ENCODE data around the gene SEZ6L2.
"Not testable (repeated sequence)": the region's sequence is repeated elsewhere in the genome, so short reads cannot be mapped to it uniquely, and the experiment has no call there.

SEZ6L2 gene

DNA sequence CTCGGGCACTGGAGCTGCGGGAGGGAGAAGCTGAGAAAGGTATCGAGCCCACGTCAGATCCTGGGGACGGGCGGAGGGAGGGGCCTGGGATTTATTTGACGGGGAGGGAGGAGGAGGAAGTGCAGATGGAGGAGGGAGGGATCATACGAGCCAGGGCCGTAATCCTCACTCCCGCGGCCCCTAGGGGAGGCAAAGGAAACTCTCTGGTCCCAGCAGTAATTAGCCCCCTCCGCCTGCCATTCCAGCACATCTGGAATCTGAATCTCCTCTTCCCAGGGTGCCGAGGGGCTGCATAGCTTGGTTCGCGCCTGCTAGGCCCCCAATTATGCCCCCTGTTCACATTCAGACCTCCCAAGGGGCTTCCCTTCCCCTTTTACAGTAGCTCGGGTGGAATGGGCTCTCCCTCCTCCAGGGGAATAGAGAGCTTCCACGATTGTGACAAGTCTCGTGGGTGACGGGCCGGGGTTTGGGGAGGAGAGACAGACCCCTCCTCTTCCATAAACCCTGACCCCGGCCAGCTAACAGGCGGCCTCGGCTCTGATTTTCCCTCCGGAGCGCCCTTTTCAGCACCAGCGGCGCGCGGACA is at the start of gene SEZ6L2:
TSS of gene SEZ6L2 (minus strand) at position 35 of the 586 bp plus-strand sequence. CDS start 531 bp downstream, outside the sequence.
- H3K27ac Mint-ChIP-seq (ENCODE audit: low read depth), result no peak within 1 kb of the TSS
- peak within 1 kb of the TSS; percentile 63 for H3K4me3 Mint-ChIP-seq
- peaks cover 19% of the 10 kb centered on the region for H3K4me1 Mint-ChIP-seq
- H3K36me3 Mint-ChIP-seq (ENCODE audit: insufficient read depth), result no peaks in the 10 kb centered on the region
- peaks cover 47% of the 10 kb centered on the region for H3K27me3 Mint-ChIP-seq
- H3K9me3 Mint-ChIP-seq, result no peaks in the 10 kb centered on the region
- ATAC-seq (replicated peaks; ENCODE audit: extremely low read depth, poor library complexity, severe bottlenecking) (no peak), DNase-seq (ENCODE audit: low spot score in 2 of 2) (no peak)

GRCh38 chr16:29947897-29948296 is 48.5 kb upstream of the SEZ6L2 start:
- Mint-ChIP-seq H3K27me3 (peaks cover 13% of the 10 kb centered on the region), H3K36me3 (ENCODE audit: insufficient read depth) (no peaks in the 10 kb centered on the region), H3K4me3 (no peak overlapping the region), H3K27ac (ENCODE audit: low read depth) (no peak overlapping the region), H3K4me1 (no peaks in the 10 kb centered on the region), H3K9me3 (no peaks in the 10 kb centered on the region)
- no peak for DNase-seq (ENCODE audit: low spot score in 2 of 2)
- ATAC-seq (replicated peaks; ENCODE audit: extremely low read depth, poor library complexity, severe bottlenecking), result no peak

DNA sequence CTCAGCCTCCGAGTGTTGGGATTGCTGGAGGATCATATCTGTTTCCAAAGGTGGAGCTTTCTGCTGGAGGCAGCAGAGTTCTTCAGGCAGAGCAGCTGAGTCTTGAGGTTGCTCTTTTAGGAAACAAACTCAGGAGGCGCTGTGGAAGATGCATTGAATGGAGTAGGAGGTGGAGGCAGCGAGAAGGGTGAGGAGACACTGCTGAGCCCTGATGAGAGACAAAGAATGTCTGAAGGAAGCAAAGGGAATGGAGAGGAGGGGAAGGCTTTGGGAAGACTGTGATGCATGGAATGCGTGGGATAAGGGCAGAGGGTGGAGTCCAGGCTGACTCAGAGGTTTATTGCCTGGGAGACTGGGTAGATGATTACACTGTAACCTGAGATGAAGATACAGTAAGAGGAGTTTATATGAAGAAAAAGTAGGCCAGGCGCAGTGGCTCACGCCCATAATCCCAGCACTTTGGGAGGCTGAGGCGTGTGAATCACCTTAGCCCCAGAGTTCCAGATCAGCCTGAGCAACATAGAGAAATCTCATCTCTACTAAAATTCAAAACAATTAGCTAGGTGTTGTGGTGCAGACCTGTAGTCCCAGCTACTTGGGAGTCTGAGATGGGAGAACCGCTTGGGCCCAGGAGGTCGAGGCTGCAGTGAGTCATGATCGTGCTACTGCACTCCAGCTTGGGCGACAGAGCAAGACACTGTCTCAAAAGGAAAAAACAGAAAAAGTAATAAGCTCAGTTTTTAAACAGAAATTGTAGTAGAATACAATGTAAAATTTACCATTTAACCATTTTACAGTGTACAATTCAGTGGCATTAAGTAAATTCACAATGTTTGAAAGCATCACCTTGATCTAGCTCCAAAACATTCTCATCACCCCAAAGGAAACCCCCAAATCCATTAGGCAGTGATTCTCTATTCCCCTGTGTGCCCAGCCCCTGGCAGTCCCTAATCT is 44.8 kb upstream of the SEZ6L2 start:
- Mint-ChIP-seq H3K36me3 (ENCODE audit: insufficient read depth) (no peaks in the 10 kb centered on the region), H3K4me1 (no peaks in the 10 kb centered on the region), H3K4me3 (no peak overlapping the region), H3K9me3 (no peaks in the 10 kb centered on the region), H3K27ac (ENCODE audit: low read depth) (no peak overlapping the region), H3K27me3 (peaks cover 24% of the 10 kb centered on the region)
- no peak for ATAC-seq (replicated peaks; ENCODE audit: extremely low read depth, poor library complexity, severe bottlenecking)
- no peak for DNase-seq (ENCODE audit: low spot score in 2 of 2)

- Mint-ChIP-seq H3K9me3 (no peaks in the 10 kb centered on the region), H3K27ac (ENCODE audit: low read depth) (no peak overlapping the region), H3K36me3 (ENCODE audit: insufficient read depth) (no peaks in the 10 kb centered on the region), H3K4me3 (no peak overlapping the region), H3K27me3 (peaks cover 44% of the 10 kb centered on the region), H3K4me1 (no peaks in the 10 kb centered on the region)
- no peak for DNase-seq (ENCODE audit: low spot score in 2 of 2)
- no peak for ATAC-seq (replicated peaks; ENCODE audit: extremely low read depth, poor library complexity, severe bottlenecking)
Measured at GRCh38 chr16:29940656-29941055, 41.3 kb upstream of the SEZ6L2 start.

GRCh38 chr16:29931750-29932149 is 32.4 kb upstream of the SEZ6L2 start:
- not testable (repeated sequence) for H3K9me3 Mint-ChIP-seq; H3K4me3 Mint-ChIP-seq; H3K27ac Mint-ChIP-seq (ENCODE audit: low read depth); H3K36me3 Mint-ChIP-seq (ENCODE audit: insufficient read depth); DNase-seq (ENCODE audit: low spot score in 2 of 2); ATAC-seq (replicated peaks; ENCODE audit: extremely low read depth, poor library complexity, severe bottlenecking)
- Mint-ChIP-seq H3K27me3 (peaks cover 18% of the 10 kb centered on the region), H3K4me1 (peaks cover 11% of the 10 kb centered on the region)

DNA sequence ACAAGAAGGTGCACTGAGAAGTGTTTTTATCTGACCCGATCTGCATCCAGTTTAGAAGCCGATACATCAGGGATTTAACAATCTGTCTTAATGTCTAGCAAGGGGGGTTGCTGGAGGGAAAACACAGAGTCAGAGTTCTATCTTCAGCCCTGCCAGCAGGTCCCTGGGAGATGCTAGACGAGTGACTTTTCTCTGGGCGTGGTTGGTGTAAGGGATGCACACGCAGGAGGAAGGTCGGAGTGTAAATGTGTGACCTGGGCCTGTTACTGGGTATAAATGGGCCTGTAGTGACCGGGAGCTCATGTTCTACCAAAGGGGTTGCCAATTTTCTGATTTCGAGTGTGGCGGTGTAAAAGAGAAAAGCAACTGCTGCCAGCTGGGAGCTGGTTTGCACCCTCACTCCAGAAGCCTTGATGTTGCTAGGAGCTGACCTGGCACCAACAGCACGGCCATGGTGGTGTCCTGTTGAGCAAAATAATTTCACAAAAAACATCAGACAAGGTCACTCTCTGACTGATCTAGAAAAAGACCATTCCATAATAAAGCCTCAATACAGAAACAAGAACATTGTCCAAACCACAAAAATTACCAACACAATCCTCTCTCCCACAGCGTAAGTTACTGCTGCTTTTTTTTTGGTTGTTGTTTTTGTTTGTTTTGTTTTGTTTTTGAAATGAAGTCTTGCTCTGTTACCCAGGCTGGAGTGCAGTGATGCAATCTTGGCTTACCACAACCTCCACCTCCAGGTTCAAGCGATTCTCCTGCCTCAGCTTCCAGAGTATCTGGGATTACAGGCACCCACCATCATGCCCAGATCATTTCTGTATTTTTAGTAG is 27.9 kb upstream of the SEZ6L2 start:
- peaks cover 43% of the 10 kb centered on the region for H3K4me1 Mint-ChIP-seq
- no peaks in the 10 kb centered on the region for H3K9me3 Mint-ChIP-seq
- peak overlapping the region; percentile 91 for H3K4me3 Mint-ChIP-seq
- no peaks in the 10 kb centered on the region for H3K27me3 Mint-ChIP-seq
- peaks cover 4% of the 10 kb centered on the region for H3K36me3 Mint-ChIP-seq (ENCODE audit: insufficient read depth)
- no peak for DNase-seq (ENCODE audit: low spot score in 2 of 2)
- H3K27ac Mint-ChIP-seq (ENCODE audit: low read depth), result peak overlapping the region; percentile 93
- no peak for ATAC-seq (replicated peaks; ENCODE audit: extremely low read depth, poor library complexity, severe bottlenecking)

DNA sequence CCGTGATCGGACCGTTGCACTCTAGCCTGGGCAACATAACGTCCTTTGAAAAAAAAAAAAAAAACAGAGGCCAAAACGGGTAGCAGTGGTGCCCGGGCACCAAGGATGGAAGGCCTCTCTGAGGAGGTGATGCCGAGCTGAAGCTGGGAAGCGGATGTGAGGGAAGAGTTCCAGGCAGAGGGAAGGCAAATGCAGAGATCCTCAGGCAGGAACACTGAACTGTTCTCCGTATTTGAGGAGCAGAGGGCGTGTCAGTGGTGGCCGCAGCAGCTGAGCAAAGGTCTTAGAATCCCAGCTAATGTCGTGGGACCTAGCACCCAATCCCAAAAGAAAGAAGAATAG is 27.3 kb upstream of the SEZ6L2 start:
- H3K4me3 Mint-ChIP-seq, result peak overlapping the region; percentile 91
- H3K36me3 Mint-ChIP-seq (ENCODE audit: insufficient read depth), result peaks cover 4% of the 10 kb centered on the region
- no peak for DNase-seq (ENCODE audit: low spot score in 2 of 2)
- H3K27me3 Mint-ChIP-seq, result no peaks in the 10 kb centered on the region
- ATAC-seq (replicated peaks; ENCODE audit: extremely low read depth, poor library complexity, severe bottlenecking), result peak; percentile 10
- H3K4me1 Mint-ChIP-seq, result peaks cover 43% of the 10 kb centered on the region
- peak overlapping the region; percentile 93 for H3K27ac Mint-ChIP-seq (ENCODE audit: low read depth)
- no peaks in the 10 kb centered on the region for H3K9me3 Mint-ChIP-seq

DNA sequence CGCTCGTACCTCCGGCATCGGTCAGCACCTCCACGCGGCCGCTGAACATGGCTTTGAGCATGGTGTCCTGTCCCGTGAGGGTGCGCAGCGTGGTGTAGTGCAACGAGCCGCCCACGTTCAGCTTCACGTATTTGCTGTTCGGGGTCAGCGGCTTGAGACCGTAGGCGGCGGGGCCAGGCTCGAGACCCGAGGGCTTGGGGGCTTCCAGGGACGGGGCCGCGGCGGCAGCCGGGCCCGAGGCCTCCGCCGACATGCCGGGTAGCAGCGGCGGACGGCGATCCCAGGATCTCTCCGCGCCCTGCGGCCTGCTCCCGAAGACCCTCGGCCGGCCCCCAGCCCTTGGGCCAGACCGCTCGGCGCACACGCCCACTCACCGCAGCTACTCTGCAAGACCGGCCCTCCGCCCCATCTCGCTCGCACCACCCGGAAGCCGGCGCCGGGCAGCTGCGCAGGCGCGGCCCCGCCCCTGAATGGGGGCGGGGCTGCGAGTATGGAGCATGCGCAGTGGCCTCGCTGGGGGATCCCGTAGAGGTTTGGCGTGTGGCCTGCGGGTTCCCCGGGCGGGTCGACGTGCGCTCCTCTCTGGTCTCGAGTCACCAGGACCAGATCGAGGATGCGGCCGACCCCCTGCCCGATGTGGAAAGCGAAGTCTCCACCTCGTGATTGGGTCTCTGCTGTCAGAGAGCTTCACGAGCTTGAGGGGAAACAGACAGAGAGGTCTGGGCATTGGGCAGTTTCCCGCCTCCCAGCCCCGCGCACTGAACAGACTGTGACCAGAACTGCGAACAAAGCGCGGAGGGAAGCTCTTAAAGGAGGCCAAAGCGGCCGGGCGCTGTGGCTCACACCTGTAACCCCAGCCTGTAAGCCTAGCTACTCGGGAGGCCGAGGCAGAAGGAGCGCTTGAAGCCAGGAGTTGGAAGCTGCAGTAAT is 26.7 kb upstream of the SEZ6L2 start, which contains the start of gene KCTD13:
TSS of gene KCTD13 (minus strand) at position 446 of the 930 bp plus-strand sequence. CDS start at position 253, 193 bp downstream.
- DNase-seq (ENCODE audit: low spot score in 2 of 2), result peak; percentile 88 to 93
- Mint-ChIP-seq H3K27me3 (no peaks in the 10 kb centered on the region), H3K27ac (ENCODE audit: low read depth) (peak within 1 kb of the TSS; percentile 93), H3K36me3 (ENCODE audit: insufficient read depth) (peaks cover 10% of the 10 kb centered on the region), H3K9me3 (no peaks in the 10 kb centered on the region), H3K4me1 (peaks cover 47% of the 10 kb centered on the region), H3K4me3 (peak within 1 kb of the TSS; percentile 91)
- ATAC-seq (replicated peaks; ENCODE audit: extremely low read depth, poor library complexity, severe bottlenecking), result peak; percentile 79

DNA sequence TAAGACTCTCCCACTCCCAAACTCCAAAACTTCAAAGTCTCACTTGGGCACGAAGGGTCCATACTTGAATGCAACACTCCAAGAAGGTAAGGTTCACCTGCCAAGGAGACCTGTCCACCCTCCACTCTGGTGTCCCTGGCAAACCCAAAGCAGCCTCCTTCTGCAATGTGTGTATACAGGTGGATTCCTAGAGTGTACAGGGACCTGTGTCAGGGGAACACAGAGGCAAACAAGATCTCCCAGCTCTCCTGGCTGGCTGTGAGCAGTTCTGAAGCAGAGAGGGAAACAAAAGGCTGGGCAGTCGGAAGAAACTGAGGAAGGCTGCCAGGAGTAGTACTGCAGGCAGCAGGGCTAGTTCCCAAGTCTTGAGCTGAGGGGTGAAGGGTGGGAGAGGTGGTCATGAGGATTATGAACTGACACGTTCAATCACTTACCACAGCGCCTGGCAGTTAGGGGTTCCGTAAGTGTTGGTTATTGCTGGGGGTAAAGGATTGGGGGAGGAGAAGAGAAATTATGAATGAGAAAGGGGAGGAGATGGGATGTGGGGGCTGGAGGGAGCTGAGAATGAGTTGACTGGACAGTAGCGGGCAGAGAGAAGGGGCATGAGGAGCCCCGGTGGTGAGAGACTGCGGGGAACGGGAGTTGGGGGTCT is 25.9 kb upstream of the SEZ6L2 start:
- no peaks in the 10 kb centered on the region for H3K9me3 Mint-ChIP-seq
- peaks cover 13% of the 10 kb centered on the region for H3K36me3 Mint-ChIP-seq (ENCODE audit: insufficient read depth)
- peak overlapping the region; percentile 91 for H3K4me3 Mint-ChIP-seq
- DNase-seq (ENCODE audit: low spot score in 2 of 2) (no peak), ATAC-seq (replicated peaks; ENCODE audit: extremely low read depth, poor library complexity, severe bottlenecking) (no peak)
- peak overlapping the region; percentile 93 for H3K27ac Mint-ChIP-seq (ENCODE audit: low read depth)
- peaks cover 55% of the 10 kb centered on the region for H3K4me1 Mint-ChIP-seq
- H3K27me3 Mint-ChIP-seq, result no peaks in the 10 kb centered on the region

DNA sequence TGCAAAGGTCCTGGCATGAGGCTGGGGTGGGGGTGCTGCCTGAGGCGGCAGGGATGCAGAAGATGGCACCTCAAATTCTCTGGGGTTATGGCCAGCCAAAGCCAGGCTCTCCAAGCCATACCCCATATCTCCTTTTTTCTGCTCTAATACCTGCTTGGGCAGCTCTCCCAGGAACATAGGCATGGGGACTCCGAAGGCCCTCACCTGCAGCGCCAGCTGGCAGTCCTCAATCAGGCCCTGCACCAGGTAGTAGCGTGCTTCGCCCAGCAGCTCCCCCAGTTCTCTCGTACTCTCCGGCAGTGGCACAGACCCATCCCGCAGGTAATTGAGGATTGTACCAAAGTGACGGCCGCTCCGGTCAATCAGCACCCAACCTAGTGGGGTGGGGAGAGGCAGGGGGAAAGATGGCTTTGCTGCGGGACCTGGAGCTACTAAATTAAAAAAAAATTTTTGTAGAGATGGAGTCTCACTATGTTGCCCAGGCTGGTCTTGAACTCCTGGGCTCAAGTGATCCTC is 23.7 kb upstream of the SEZ6L2 start:
- DNase-seq (ENCODE audit: low spot score in 2 of 2) (no peak), ATAC-seq (replicated peaks; ENCODE audit: extremely low read depth, poor library complexity, severe bottlenecking) (no peak)
- H3K27ac Mint-ChIP-seq (ENCODE audit: low read depth), result peak overlapping the region; percentile 70
- H3K36me3 Mint-ChIP-seq (ENCODE audit: insufficient read depth), result peaks cover 20% of the 10 kb centered on the region
- H3K4me1 Mint-ChIP-seq, result peaks cover 55% of the 10 kb centered on the region
- no peaks in the 10 kb centered on the region for H3K27me3 Mint-ChIP-seq
- H3K4me3 Mint-ChIP-seq, result no peak overlapping the region
- no peaks in the 10 kb centered on the region for H3K9me3 Mint-ChIP-seq

DNA sequence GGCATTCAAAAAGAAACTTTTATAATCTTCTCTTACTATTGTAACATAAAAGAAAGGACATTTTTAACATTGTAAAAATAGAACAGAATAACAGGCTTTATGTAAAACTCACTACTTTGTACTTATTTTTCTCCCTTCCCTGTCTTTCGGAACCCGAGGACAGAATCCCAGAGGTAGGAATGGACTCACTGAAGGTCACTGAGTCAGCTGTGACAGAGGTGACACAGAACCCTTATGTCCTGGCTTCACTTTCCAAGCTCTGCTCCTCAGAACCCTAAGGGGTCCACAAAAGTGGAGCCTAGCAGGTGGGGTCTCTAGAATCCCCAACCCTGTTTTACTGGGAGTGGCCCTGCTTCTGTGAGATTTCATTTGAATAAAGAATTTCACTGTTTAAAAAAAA is 23.0 kb upstream of the SEZ6L2 start:
- H3K27ac Mint-ChIP-seq (ENCODE audit: low read depth), result peak overlapping the region; percentile 70
- DNase-seq (ENCODE audit: low spot score in 2 of 2) (no peak), ATAC-seq (replicated peaks; ENCODE audit: extremely low read depth, poor library complexity, severe bottlenecking) (no peak)
- H3K36me3 Mint-ChIP-seq (ENCODE audit: insufficient read depth), result peaks cover 21% of the 10 kb centered on the region
- H3K9me3 Mint-ChIP-seq, result no peaks in the 10 kb centered on the region
- no peaks in the 10 kb centered on the region for H3K27me3 Mint-ChIP-seq
- peaks cover 50% of the 10 kb centered on the region for H3K4me1 Mint-ChIP-seq
- H3K4me3 Mint-ChIP-seq, result no peak overlapping the region
